ENCODE measurements around the gene CASQ2. TPM values are rescaled to one million over a fixed set of nuclear protein-coding genes. Genes with fewer than 3 reads are reported as not detected.

Gene CASQ2
- polyA plus RNA-seq, 1 donor (not counting 4 experiments of a cell fraction or from before 2014, with no cell fraction given): 0.04 TPM

GRCh38 chr1:115650961-115651360 lies 117.6 kb downstream of the CASQ2 start:
- Histone ChIP-seq H3K9me3 (ENCODE audit: control insufficient read depth, low read depth, low read length) (no peaks in the 10 kb centered on the region), H3K9me1 (ENCODE audit: control insufficient read depth, extremely low read depth, insufficient read depth, low read length) (peaks cover 7% of the 10 kb centered on the region), H3K4me3 (ENCODE audit: control insufficient read depth in 2 of 3, extremely low read depth in 1 of 3, insufficient read depth in 2 of 3, low read depth in 1 of 3, low read length in 3 of 3) (no peak overlapping the region), H3K27me3 (ENCODE audit: control insufficient read depth, extremely low read depth, insufficient read depth, low read length) (no peaks in the 10 kb centered on the region), H3K36me3 (ENCODE audit: control insufficient read depth in 2 of 2, extremely low read depth in 1 of 2, insufficient read depth in 2 of 2, low read length in 2 of 2) (peaks cover 10 to 15% of the 10 kb centered on the region in 2 experiments), H2AFZ (ENCODE audit: control insufficient read depth, low read length) (no peak overlapping the region), H3K9ac (ENCODE audit: control insufficient read depth, extremely low read depth, insufficient read depth, low read length) (no peak overlapping the region), H3K4me1 (ENCODE audit: control insufficient read depth, extremely low read depth, insufficient read depth, low read length) (peaks cover 53% of the 10 kb centered on the region), H3K4me2 (ENCODE audit: control insufficient read depth, extremely low read depth, insufficient read depth, low read depth, low read length) (no peak overlapping the region), H3K79me2 (ENCODE audit: control insufficient read depth, insufficient read depth, low read length) (peaks cover 57% of the 10 kb centered on the region), H3K27ac (ENCODE audit: control insufficient read depth, insufficient read depth, low read length) (no peak overlapping the region), H4K20me1 (ENCODE audit: control insufficient read depth, extremely low read depth, insufficient read depth, low read length) (peaks cover 3% of the 10 kb centered on the region)
- TF ChIP-seq EZH2 (IDR thresholded peaks at IDR 0.05; ENCODE audit: low read length) (no peak), CTCF (optimal IDR thresholded peaks at IDR 0.05 in 1 of 3, IDR thresholded peaks at IDR 0.05 in 1 of 3, conservative IDR thresholded peaks at IDR 0.05 in 1 of 3; ENCODE audit: extremely low read depth in 1 of 3, insufficient read depth in 2 of 3, low read length in 3 of 3) (no peak)
- dilution Hi-C loops (cut with MboI; ENCODE audit: extremely low pct_ligation_motif_present, low sequenced_read_pairs): no loop called here
- no peak for FAIRE-seq
- no peak for DNase-seq (ENCODE audit: low read depth, low spot score)

Other genes with a start within 250 kb of the CASQ2 start
- gene VANGL1, start 126.7 kb downstream of the CASQ2 start, polyA plus RNA-seq: 22.4 to 25.0 TPM (median 23.1 TPM) in 3 replicates
- gene NHLH2, start 72.4 kb upstream of the CASQ2 start, polyA plus RNA-seq: 0.19 to 0.27 TPM (median 0.21 TPM) in 3 replicates
- 9.3 to 16.3 TPM (median 14.9 TPM) in 3 replicates for gene SLC22A15, start 207.8 kb upstream of the CASQ2 start, polyA plus RNA-seq